Middle frontal gyrus (tissue), 1 donor: ENCODE data around the gene ZNF407.
"Not testable (repeated sequence)": the region's sequence is repeated elsewhere in the genome, so short reads cannot be mapped to it uniquely, and the experiment has no call there.

Source experiments
- DNase-seq: peaks from one replicate; pipeline ENCODE4 v3.0.0-alpha.2; 2015; ENCODE audit warnings: low spot score; ENCODE audit errors: extremely low spot score

The ZNF407 gene

GRCh38 chr18:75087119-75088020 is 489.7 kb downstream of the ZNF407 start:
- DNase-seq = no peak

DNA sequence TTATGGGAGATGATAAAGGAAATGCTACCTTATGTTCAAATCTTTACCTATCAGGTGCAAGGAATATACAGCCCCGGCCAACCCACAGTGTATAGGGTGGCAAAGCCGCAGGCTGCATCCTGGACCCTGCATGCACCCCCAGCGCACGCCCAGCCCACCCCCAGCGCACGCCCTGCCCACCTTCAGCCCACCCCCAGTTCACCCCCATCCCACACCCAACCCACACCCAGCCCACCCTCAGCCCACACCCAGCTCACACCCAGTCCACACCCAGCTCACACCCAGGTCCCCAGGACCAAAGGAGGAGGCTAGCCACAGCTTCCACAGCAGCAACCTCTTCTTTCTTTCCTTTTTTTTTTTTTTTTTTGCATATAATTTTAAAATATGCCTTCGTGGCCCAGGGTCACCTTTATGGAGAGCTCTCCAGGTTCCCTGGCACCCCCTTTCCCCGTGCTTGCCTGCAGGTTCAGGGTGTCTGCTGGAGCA is 490.4 kb downstream of the ZNF407 start:
- no peak for DNase-seq

- no peak for DNase-seq
Measured at GRCh38 chr18:75088622-75089211, 491.0 kb downstream of the ZNF407 start.

- DNase-seq = no peak
Measured at GRCh38 chr18:75089748-75090327, 492.2 kb downstream of the ZNF407 start.

- no peak for DNase-seq
Measured at GRCh38 chr18:75090336-75090735, 492.7 kb downstream of the ZNF407 start.

DNA sequence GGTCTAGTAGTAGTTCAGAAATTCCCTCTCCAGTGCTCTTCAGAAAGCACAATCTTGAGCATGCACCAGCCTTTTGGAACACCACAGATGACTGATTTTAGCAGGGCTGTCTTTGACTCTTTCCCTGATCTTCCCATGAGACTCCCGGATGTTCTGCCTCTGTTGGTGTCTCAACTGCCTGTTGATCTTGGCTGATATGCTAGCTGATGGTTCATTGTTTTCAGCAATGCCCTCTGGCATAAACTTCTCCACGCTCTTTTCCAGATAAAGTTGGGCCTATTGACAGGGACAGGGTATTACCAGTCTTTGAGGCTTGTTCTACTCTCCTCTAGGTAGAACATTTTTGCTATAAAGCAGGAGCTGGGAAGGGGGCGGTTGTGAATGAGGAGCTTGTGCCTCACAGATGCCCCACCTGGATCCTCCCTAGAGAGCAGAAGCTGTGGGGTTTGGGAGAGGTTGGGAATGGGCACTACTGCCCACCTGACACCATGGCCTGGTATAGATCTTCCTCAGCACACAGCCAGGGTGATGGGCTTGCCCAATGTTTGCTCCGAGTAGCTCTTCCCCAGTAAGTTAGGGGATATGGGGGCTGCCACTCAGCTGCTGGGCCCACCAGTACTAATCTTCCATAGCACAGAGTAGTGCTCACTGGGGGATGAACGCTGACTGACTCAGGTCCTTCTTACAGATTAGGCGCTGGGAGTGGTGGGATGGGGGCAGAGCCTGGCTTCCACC is 500.0 kb downstream of the ZNF407 start:
- no peak for DNase-seq

GRCh38 chr18:75100832-75101630 is 503.4 kb downstream of the ZNF407 start:
- DNase-seq = no peak

- DNase-seq = no peak
Measured at GRCh38 chr18:75101916-75102315, 504.2 kb downstream of the ZNF407 start.

GRCh38 chr18:75104029-75104428 is 506.4 kb downstream of the ZNF407 start:
- DNase-seq = not testable (repeated sequence)

DNA sequence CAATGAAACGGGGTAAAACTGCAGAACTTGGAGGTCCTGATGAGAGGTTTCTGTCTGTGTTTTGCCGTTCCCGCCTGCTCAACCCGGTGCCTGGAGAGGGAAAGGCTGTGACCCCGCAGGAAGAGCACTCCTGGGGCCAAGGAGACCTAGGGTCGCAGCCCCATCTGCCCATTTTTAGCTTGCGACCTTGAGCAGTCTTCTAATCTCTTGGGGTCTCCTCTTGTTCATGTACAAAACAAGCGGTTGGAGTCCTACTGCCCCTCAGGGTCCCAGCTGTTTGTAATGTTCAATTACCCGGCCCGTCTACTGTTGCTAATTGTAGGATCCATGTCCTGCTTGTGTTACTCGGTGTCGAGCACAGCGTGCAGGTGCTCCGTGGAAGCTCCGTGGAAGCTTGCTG is 506.8 kb downstream of the ZNF407 start:
- DNase-seq = no peak

DNA sequence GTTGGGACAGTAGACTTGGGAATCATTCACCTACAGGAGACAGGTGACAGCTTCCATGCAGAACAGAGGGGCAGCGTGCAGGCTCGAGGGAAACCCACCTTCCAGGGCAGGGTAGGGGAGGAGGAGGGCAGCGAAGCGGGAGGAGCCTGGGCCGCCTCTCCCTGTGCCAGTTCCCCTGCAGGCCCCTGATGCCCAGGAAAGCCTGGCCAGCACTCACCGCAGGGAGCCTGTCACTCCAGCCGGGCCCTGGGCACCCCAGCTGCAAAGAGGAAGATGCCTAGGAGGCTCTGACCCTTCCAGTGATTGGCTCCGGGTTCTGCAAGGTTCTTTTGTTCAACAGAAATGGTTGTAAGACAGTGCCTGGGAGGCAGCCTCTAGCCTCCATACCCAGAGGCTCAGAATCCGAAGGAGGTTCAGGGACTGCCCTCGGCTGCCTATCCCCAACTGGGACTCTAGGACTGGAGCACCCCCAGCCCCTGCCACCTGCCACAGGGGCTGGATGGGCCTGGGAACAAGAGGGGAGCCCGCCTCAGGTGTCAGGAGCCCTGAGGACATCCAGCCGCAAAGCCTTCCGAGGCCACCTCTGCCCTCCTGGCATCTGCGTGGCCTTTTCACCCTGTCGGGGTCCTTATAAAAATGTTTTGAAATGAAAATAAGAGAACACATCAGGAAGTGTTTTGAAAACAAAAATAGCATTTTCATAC is 508.0 kb downstream of the ZNF407 start:
- no peak for DNase-seq

DNA sequence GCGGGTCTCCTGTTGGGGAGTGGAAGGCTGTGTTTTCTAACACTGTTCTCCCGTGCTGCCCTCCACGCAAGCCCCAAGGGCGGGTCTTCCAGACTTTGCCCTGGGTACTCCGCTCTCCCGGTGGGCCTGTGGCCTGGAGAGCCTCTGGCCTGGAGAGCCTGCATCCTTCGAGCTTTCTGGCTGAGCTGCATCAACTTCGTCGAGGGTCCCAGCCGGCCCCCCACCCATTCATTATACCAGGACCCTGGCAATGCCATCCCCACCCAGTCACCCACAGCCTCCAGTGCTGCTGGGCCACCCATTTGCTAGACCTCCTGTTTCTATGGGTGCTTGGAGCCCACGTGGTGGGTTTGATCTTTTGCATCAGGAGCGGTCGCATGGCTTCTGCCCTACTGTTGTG is 509.1 kb downstream of the ZNF407 start:
- DNase-seq = no peak

DNA sequence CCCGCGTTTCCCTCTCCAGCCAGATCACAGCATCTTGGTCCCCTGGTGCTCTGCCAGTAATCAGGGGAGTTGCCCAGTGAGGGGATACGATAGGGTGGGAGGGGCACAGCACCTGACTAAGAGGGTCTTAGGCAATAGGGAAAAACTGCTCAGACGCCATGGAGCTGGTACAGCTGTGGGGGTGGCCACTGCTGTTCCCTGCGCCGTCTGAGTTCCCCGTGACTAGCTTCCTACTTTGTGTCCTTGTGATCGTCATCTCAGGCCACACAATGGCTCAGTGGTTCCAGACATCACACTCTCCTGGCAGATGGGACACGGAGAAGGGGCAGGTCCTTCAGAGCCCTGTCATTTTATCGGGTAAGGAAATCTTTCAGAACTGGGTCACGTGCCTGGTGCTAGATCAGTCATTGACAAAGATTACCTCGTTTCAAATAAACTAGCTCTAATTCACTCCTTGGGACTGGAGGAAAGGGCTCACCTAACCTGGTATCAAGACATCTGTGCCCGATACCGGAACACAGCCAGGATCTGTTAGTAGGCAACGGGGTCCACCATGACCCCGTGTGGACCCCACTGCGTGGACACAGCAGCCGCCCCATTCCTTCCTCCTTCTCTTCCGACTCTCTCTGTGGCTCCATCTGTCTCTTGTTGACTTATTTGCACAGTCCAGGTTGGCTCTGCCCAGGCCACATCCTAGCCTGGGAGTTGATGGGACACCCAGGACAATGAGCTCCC is 509.7 kb downstream of the ZNF407 start:
- DNase-seq = no peak

- no peak for DNase-seq
Measured at GRCh38 chr18:75107931-75108276, 510.2 kb downstream of the ZNF407 start.

GRCh38 chr18:75108579-75109318 is 511.1 kb downstream of the ZNF407 start:
- no peak for DNase-seq

DNA sequence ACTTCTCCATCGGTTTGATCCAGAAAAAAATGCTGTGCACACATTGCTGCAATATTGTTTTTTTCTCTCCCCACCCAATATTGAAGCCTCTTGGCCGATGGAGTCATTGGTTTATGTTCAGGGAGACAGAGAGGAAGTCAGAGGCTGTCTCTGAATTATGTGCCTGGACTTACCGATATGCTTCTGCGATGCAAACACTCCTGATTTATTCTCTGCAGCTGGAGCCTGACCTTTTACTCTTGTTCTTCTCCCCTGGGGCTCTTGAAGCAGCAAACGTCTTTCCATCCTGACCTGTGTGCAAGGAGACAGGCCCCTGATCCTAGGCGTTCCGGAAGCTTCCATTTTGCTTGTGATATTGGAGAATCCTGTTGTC is 511.6 kb downstream of the ZNF407 start:
- DNase-seq = no peak

DNA sequence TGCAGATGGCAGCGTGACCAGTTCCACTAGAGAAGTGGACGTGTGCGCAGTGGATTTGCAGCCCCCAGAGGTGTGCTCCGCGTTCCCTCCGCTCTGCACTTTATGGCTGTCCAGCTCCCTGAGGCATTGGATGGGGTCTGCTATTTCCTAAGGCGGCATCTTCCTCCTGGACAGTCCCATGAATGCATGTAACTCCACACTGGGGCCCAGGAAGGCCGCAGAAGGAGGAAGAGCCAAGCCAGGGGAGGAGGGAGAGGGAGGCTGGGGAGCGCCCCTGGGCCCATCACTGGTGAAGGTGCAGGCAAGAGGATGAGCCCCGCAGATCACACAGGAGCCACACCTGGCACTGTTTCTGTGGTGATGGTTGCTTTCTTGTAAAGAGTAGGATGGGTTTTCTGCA is 512.1 kb downstream of the ZNF407 start:
- DNase-seq = no peak

GRCh38 chr18:75110311-75110710 is 512.6 kb downstream of the ZNF407 start:
- DNase-seq = no peak

DNA sequence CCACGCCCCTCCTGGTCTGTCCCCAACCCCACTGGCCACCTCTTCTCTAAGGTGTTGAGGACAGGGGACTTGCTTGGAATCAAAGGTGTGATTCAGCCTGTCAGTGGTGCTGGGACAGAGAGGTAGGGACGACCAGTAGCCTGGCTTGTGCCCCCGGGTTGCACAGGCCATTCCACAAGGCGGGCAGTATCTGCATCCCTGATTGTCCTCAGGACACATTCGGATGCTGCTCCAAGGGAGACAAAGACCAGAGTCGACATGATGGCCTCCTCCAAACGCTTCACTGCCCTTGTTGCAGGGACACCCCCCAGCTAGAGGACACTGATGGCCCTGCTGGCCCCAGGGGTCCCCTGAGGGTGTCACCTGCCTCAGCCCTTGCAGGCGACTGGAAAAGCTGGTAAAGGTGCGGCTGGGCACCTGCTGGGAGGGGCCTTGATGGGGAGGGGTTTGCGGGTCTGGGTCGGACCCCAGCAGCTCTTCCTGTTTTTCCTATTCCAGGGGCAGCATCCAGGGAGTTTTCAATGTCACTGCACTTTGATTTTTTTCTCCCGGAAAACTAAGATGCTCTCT is 513.3 kb downstream of the ZNF407 start:
- DNase-seq = no peak
